Suprapubic skin (tissue), 4 donors: ENCODE measurements around the gene FRY. TPM values are rescaled to one million over a fixed set of nuclear protein-coding genes. Genes with fewer than 3 reads are reported as not detected.
"Not testable (repeated sequence)": the region's sequence is repeated elsewhere in the genome, so short reads cannot be mapped to it uniquely, and the experiment has no call there.

Source experiments
- DNase-seq, 2 donors: peaks; one replicate each; pipeline ENCODE4 v3.0.0-alpha.2; 2019; ENCODE audit warnings: low spot score in 2 of 2
- H3K27ac ChIP-seq: fragments of 200-600 bp; sonication (generic); one replicate; pipeline ENCODE4 v1.5.1; 2019
- H3K27me3 ChIP-seq: fragments of 200-600 bp; sonication (generic); one replicate; pipeline ENCODE4 v1.5.1; 2019
- H3K36me3 ChIP-seq: fragments of 200-600 bp; sonication (generic); one replicate; pipeline ENCODE4 v1.5.1; 2019
- H3K4me1 ChIP-seq: fragments of 200-600 bp; sonication (generic); one replicate; pipeline ENCODE4 v1.5.1; 2019
- H3K4me3 ChIP-seq: fragments of 200-600 bp; sonication (generic); one replicate; pipeline ENCODE4 v1.5.1; 2019; ENCODE audit warnings: mild to moderate bottlenecking
- H3K9me3 ChIP-seq: fragments of 200-600 bp; sonication (generic); one replicate; pipeline ENCODE4 v1.5.1; 2019
- CTCF ChIP-seq, 2 donors: fragments of 200-600 bp in 1 of 2; fragments of 450-650 bp in 1 of 2; sonication (generic) in 1 of 2; IDR thresholded peaks; one replicate each; pipeline ENCODE4 v1.5.1; 2016 to 2019; ENCODE audit warnings: antibody characterized with exemption in 2 of 2, mild to moderate bottlenecking in 1 of 2, moderate library complexity in 1 of 2
- EP300 ChIP-seq: sonication (generic); formaldehyde crosslinking; IDR thresholded peaks from one replicate; pipeline ENCODE4 v1.6.1; 2017; ENCODE audit warnings: antibody characterized with exemption
- POLR2A ChIP-seq, 2 donors: fragments of 450-650 bp; IDR thresholded peaks; one replicate each; pipeline ENCODE4 v1.6.1; 2017; ENCODE audit warnings: antibody characterized with exemption in 2 of 2, mild to moderate bottlenecking in 2 of 2, moderate library complexity in 2 of 2
- POLR2AphosphoS5 ChIP-seq, 3 donors: sonication (generic); formaldehyde crosslinking; IDR thresholded peaks; one replicate each; pipeline ENCODE4 v1.6.1; 2017; ENCODE audit warnings: antibody characterized with exemption in 3 of 3
- WGBS: methylation state at CpG from one replicate; pipeline ENCODE4 v1.1.5; 2018; 5-methylcytosine and 5-hydroxymethylcytosine counted together
- total RNA-seq, 4 donors: library from RNA; depleted of rRNA; stranded (reverse); fragments of >200 nt; gene quantifications; one replicate each; pipeline ENCODE4 v1.1.0, GENCODE V29; 2016

The FRY gene
- total RNA-seq, 4 donors from 2014 or later: 22.5 to 39.6 (median 26.8) TPM

GRCh38 chr13:31987535-31988170 is 43.9 kb upstream of the FRY start:
- H3K4me1 ChIP-seq: peaks cover 2% of the 10 kb centered on the region
- no peaks in the 10 kb centered on the region for H3K9me3 ChIP-seq
- no peak for DNase-seq
- no peak overlapping the region for H3K4me3 ChIP-seq
- no peaks in the 10 kb centered on the region for H3K36me3 ChIP-seq
- TF ChIP-seq POLR2AphosphoS5 (IDR thresholded peaks at IDR 0.05) (no peak), EP300 (no peak), POLR2A (IDR thresholded peaks at IDR 0.05) (no peak), CTCF (IDR thresholded peaks at IDR 0.05) (no peak)
- WGBS: 63% methylated on average over 2 of the region's 2 CpGs
- H3K27me3 ChIP-seq: no peaks in the 10 kb centered on the region
- no peak overlapping the region for H3K27ac ChIP-seq

GRCh38 chr13:31994367-31994766 is 37.2 kb upstream of the FRY start:
- not testable (repeated sequence) for DNase-seq, H3K27me3 ChIP-seq, H3K4me1 ChIP-seq, H3K4me3 ChIP-seq, H3K36me3 ChIP-seq, H3K9me3 ChIP-seq, H3K27ac ChIP-seq
- 95% methylated on average over 6 of the region's 6 CpGs for WGBS

- no peaks in the 10 kb centered on the region for H3K27me3 ChIP-seq
- 48% methylated on average over 2 of the region's 2 CpGs for WGBS
- no peak overlapping the region for H3K27ac ChIP-seq
- no peak overlapping the region for H3K4me3 ChIP-seq
- H3K36me3 ChIP-seq: no peaks in the 10 kb centered on the region
- no peak for DNase-seq
- no peaks in the 10 kb centered on the region for H3K9me3 ChIP-seq
- H3K4me1 ChIP-seq: no peaks in the 10 kb centered on the region
- TF ChIP-seq EP300: no peak
- TF ChIP-seq POLR2A (IDR thresholded peaks at IDR 0.05): no peak
- no peak for TF ChIP-seq CTCF (IDR thresholded peaks at IDR 0.05)
- TF ChIP-seq POLR2AphosphoS5 (IDR thresholded peaks at IDR 0.05): no peak
These were observed 35.0 kb upstream of the FRY start for GRCh38 chr13:31996601-31997000.

- Histone ChIP-seq H3K4me3 (no peak overlapping the region), H3K4me1 (no peaks in the 10 kb centered on the region), H3K36me3 (no peaks in the 10 kb centered on the region), H3K9me3 (no peaks in the 10 kb centered on the region), H3K27me3 (no peaks in the 10 kb centered on the region), H3K27ac (no peak overlapping the region)
- no peak for DNase-seq
- 74% methylated on average over 1 of the region's 1 CpG for WGBS
- TF ChIP-seq POLR2AphosphoS5 (IDR thresholded peaks at IDR 0.05) (no peak), POLR2A (IDR thresholded peaks at IDR 0.05) (no peak), CTCF (IDR thresholded peaks at IDR 0.05) (no peak), EP300 (no peak)
These were observed 33.9 kb upstream of the FRY start for GRCh38 chr13:31997641-31998040.

GRCh38 chr13:31998131-31998530 is 33.4 kb upstream of the FRY start:
- no peak overlapping the region for H3K4me3 ChIP-seq
- no peak for TF ChIP-seq POLR2A (IDR thresholded peaks at IDR 0.05)
- TF ChIP-seq POLR2AphosphoS5 (IDR thresholded peaks at IDR 0.05): no peak
- no peak for TF ChIP-seq CTCF (IDR thresholded peaks at IDR 0.05)
- no peaks in the 10 kb centered on the region for H3K36me3 ChIP-seq
- 75% methylated on average over 6 of the region's 6 CpGs for WGBS
- no peak for DNase-seq
- H3K9me3 ChIP-seq: no peaks in the 10 kb centered on the region
- H3K27ac ChIP-seq: no peak overlapping the region
- no peaks in the 10 kb centered on the region for H3K27me3 ChIP-seq
- H3K4me1 ChIP-seq: no peaks in the 10 kb centered on the region

- not testable (repeated sequence) for H3K4me3 ChIP-seq, H3K27ac ChIP-seq, H3K9me3 ChIP-seq, H3K4me1 ChIP-seq, DNase-seq, H3K27me3 ChIP-seq, H3K36me3 ChIP-seq
- WGBS: 77% methylated on average over 3 of the region's 7 CpGs
These were observed 30.8 kb upstream of the FRY start for GRCh38 chr13:32000754-32001153.
